ENCODE data around the gene MC5R.

MC5R gene
- total RNA-seq = 0 reads per million in 2 donors

GRCh38 chr18:13823707-13824395, at the start of gene MC5R:
Gene MC5R (plus strand): TSS chr18:13824149. CDS start chr18:13825766, 1,617 bp downstream.
- DNase-seq = peak; percentile 47

GRCh38 chr18:13775058-13775457, 48.9 kb upstream of the MC5R start:
- DNase-seq = no peak

- DNase-seq = no peak
Measured at GRCh38 chr18:13791181-13791580, 32.8 kb upstream of the MC5R start.

- no peak for DNase-seq
Measured at GRCh38 chr18:13793819-13794218, 30.1 kb upstream of the MC5R start.

GRCh38 chr18:13796515-13796914, 27.4 kb upstream of the MC5R start:
- DNase-seq = no peak

GRCh38 chr18:13797157-13797611, 26.8 kb upstream of the MC5R start:
- DNase-seq = no peak

GRCh38 chr18:13799396-13799795, 24.6 kb upstream of the MC5R start:
- DNase-seq = no peak

GRCh38 chr18:13800505-13801259, 23.3 kb upstream of the MC5R start:
- no peak for DNase-seq

GRCh38 chr18:13801260-13801601, 22.7 kb upstream of the MC5R start:
- DNase-seq = no peak

- DNase-seq = no peak
Measured at GRCh38 chr18:13804305-13804704, 19.6 kb upstream of the MC5R start.

- no peak for DNase-seq
Measured at GRCh38 chr18:13808294-13809042, 15.5 kb upstream of the MC5R start.

GRCh38 chr18:13809043-13809430, 14.9 kb upstream of the MC5R start:
- no peak for DNase-seq

- no peak for DNase-seq
Measured at GRCh38 chr18:13809531-13810255, 14.3 kb upstream of the MC5R start.

GRCh38 chr18:13810950-13811485, 12.9 kb upstream of the MC5R start:
- no peak for DNase-seq

- DNase-seq = no peak
Measured at GRCh38 chr18:13811993-13812392, 12.0 kb upstream of the MC5R start.

- DNase-seq = no peak
Measured at GRCh38 chr18:13813271-13813849, 10.6 kb upstream of the MC5R start.

GRCh38 chr18:13826209-13826608, 2.3 kb downstream of the MC5R start:
- DNase-seq = no peak

- no peak for DNase-seq
Measured at GRCh38 chr18:13831864-13832508, 8.0 kb downstream of the MC5R start.

- no peak for DNase-seq
Measured at GRCh38 chr18:13834496-13835015, 10.6 kb downstream of the MC5R start.

- DNase-seq = no peak
Measured at GRCh38 chr18:13835202-13835601, 11.3 kb downstream of the MC5R start.

- DNase-seq = no peak
Measured at GRCh38 chr18:13836559-13836958, 12.6 kb downstream of the MC5R start.
